ENCODE data around the gene PTTG1IP.

GRCh38 chr21:44897326-44898010 is 24.0 kb upstream of the PTTG1IP start:
- TF ChIP-seq CTCF (IDR thresholded peaks at IDR 0.05) (no peak), POLR2A (IDR thresholded peaks at IDR 0.05) (no peak)
